ENCODE results near the gene INPP5B.
"Not testable (repeated sequence)": the region's sequence is repeated elsewhere in the genome, so short reads cannot be mapped to it uniquely, and the experiment has no call there.

DNA sequence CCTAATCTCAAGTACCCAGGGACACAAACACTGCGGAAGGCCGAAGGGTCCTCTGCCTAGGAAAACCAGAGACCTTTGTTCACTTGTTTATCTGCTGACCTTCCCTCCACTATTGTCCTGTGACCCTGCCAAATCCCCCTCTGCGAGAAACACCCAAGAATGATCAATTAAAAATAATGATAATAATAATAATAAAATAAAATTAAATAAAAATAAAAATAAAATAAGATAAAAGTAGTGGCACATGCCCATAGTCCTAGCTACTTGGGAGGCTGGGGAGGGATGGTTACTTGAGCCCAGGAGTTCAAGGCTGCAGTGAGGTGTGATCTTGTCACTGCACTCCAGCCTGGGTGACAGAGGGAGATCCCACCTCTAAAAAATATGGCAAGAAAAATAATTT lies 49.3 kb downstream of the INPP5B start:
- not testable (repeated sequence) for TF ChIP-seq ATAD3A (CRISPR knock-in tag; IDR thresholded peaks at IDR 0.05); DR1 (CRISPR knock-in tag; IDR thresholded peaks at IDR 0.05); FOSL2 (CRISPR knock-in tag; IDR thresholded peaks at IDR 0.05); MTF1 (CRISPR knock-in tag; IDR thresholded peaks at IDR 0.05); CBX5 (CRISPR knock-in tag; IDR thresholded peaks at IDR 0.05; ENCODE audit: borderline replicate concordance); ZNF790 (CRISPR knock-in tag; IDR thresholded peaks at IDR 0.05; ENCODE audit: borderline replicate concordance); SRF (IDR thresholded peaks at IDR 0.05; ENCODE audit: low read depth, low read length)
- TF ChIP-seq, protein P1, sequence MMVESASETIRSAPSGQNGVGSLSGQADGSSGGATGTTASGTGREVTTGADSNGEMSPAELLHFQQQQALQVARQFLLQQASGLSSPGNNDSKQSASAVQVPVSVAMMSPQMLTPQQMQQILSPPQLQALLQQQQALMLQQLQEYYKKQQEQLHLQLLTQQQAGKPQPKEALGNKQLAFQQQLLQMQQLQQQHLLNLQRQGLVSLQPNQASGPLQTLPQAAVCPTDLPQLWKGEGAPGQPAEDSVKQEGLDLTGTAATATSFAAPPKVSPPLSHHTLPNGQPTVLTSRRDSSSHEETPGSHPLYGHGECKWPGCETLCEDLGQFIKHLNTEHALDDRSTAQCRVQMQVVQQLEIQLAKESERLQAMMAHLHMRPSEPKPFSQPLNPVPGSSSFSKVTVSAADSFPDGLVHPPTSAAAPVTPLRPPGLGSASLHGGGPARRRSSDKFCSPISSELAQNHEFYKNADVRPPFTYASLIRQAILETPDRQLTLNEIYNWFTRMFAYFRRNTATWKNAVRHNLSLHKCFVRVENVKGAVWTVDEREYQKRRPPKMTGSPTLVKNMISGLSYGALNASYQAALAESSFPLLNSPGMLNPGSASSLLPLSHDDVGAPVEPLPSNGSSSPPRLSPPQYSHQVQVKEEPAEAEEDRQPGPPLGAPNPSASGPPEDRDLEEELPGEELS (CRISPR knock-in tag; IDR thresholded peaks at IDR 0.05): not testable (repeated sequence)
- TF ChIP-seq, protein P2, sequence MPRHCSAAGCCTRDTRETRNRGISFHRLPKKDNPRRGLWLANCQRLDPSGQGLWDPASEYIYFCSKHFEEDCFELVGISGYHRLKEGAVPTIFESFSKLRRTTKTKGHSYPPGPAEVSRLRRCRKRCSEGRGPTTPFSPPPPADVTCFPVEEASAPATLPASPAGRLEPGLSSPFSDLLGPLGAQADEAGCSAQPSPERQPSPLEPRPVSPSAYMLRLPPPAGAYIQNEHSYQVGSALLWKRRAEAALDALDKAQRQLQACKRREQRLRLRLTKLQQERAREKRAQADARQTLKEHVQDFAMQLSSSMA (CRISPR knock-in tag; IDR thresholded peaks at IDR 0.05): not testable (repeated sequence)
